T1000 (cell line): ENCODE measurements around the gene TUBA8.
"Not testable (repeated sequence)": the region's sequence is repeated elsewhere in the genome, so short reads cannot be mapped to it uniquely, and the experiment has no call there.

ENCODE experiments used
- DNase-seq: peaks from one replicate; lab custom pipeline; 2025; ENCODE audit warnings: mixed read lengths; lab: John Stamatoyannopoulos, UW

Gene TUBA8

GRCh38 chr22:18172776-18173175, 62.2 kb downstream of the TUBA8 start:
- DNase-seq = not testable (repeated sequence)

- not testable (repeated sequence) for DNase-seq
These were observed 62.8 kb downstream of the TUBA8 start for GRCh38 chr22:18173441-18173840.
